ENCODE data around the gene DYSF.

The DYSF gene

DNA sequence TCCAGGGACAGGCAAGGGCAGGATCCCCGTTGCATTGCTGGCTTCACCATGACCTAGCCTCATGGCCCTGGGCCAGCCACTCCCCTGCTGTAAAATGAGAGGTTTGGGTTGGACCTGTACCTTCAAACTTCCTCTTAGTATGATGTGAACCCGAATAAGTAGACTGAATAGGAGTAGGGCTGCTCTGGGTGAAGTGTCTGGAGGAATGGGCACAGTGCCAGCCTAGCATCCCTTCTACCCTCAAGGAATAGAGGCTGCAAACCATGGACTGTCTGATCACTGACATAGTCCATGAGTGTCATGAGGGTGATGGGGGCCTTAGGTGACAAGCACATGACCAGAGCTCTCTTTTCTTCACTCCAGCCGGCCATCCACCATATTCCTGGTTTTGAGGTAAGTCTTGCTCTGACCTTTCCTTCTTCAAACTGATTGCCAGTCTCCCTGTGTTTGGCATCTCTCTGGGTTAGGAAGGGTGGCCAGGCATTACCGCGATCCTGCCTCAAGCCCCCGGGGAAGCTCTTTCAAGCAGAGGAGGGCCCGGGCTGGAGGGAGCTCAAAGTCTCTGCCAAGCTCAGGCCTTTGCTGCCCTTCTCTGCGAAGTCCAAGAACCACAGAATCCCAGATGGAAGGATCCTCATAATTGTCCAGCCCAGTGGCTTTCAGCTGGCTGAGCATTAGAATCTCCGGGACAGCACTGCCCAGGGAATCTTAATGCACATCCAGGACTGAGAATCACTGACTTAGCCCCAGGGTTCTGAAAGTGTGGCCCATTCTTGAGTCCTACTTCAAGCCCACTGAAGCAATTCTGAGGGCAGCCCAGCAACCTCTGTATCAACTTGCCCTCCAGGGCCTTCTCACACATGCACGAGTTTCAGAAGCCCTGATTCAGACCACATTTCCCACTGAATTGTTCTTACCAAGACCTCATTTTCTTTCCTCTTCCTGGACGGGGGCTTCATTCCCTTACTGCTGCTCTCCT lies 148.1 kb downstream of the DYSF start:
- DNase-seq (ENCODE audit: low spot score): no peak
- in situ Hi-C loops (cut with MboI; ENCODE audit: low pct_unique_long_range_greater_than_20kb, low sequenced_read_pairs, unreplicated experiment): no loop called here
- TF ChIP-seq, protein P1, sequence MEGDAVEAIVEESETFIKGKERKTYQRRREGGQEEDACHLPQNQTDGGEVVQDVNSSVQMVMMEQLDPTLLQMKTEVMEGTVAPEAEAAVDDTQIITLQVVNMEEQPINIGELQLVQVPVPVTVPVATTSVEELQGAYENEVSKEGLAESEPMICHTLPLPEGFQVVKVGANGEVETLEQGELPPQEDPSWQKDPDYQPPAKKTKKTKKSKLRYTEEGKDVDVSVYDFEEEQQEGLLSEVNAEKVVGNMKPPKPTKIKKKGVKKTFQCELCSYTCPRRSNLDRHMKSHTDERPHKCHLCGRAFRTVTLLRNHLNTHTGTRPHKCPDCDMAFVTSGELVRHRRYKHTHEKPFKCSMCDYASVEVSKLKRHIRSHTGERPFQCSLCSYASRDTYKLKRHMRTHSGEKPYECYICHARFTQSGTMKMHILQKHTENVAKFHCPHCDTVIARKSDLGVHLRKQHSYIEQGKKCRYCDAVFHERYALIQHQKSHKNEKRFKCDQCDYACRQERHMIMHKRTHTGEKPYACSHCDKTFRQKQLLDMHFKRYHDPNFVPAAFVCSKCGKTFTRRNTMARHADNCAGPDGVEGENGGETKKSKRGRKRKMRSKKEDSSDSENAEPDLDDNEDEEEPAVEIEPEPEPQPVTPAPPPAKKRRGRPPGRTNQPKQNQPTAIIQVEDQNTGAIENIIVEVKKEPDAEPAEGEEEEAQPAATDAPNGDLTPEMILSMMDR (IDR thresholded peaks at IDR 0.05; ENCODE audit: extremely low read depth, insufficient read depth, missing control alignments): no peak

DNA sequence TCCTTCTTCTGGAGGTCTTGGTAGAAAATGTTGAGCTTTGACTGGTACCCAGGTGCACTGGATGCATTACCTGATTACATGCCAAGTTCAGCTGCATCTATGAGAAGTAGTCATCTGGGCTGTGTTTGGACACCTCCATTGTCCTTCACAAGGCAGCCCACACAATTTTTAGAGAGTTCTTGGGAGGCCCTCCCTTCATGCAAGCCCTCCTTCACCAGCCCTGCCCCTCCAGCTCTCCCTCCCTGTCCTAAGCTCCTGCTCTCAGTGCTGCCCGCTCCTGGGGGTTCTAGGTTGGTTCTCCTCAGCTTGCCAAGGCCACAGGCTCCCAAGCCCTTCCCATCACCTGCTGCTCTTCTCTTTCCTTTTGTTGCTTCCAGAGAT lies 148.7 kb downstream of the DYSF start:
- in situ Hi-C loops (cut with MboI; ENCODE audit: low pct_unique_long_range_greater_than_20kb, low sequenced_read_pairs, unreplicated experiment): no loop called here
- no peak for DNase-seq (ENCODE audit: low spot score)
- TF ChIP-seq, protein P1 (IDR thresholded peaks at IDR 0.05; ENCODE audit: extremely low read depth, insufficient read depth, missing control alignments): no peak

DNA sequence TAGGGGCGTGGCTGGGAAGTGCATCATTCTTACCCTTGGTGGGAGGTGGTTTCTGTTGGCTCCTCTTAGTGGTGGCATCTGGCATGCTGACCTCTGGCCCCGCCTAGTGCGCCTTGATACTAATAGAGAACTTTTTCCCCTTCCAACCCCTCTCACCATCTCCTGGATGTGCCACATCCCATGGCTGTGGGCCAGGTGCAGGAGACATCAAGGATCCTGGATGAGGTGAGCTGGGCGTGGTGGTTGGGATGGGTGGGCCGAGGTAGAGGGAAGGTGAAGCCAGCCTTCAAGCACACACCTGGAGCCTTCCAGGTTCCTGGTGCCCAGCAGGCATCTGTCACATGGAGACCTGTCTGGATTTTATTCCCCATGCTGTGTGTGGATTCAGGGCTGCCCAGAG lies 149.2 kb downstream of the DYSF start:
- TF ChIP-seq, protein P1 (IDR thresholded peaks at IDR 0.05; ENCODE audit: extremely low read depth, insufficient read depth, missing control alignments): no peak
- in situ Hi-C loops (cut with MboI; ENCODE audit: low pct_unique_long_range_greater_than_20kb, low sequenced_read_pairs, unreplicated experiment): no loop called here
- DNase-seq (ENCODE audit: low spot score): no peak

DNA sequence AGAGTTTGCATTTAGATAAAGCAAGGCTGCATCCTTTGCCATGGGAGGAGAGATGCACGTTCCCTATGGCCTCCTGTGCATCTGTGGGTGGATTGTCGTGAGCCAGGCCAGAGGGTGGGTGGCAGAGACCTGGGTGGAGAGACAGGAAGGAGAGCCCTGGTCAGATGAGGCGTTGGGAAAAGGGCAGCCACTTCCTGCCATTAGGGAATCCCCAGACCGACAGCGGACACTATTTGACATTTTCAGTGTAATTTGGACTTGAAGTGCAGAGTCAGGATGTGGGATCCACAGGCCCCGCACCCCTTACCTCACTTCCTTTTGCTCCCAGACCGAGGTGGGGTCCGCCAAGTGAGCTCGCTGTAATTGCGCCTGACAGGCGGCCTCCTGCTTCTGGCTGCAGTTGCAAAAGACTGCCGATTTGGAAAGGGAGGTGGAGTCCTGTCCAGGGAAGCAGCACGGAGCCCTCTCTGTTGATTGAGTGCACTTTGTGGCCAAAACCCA lies 150.0 kb downstream of the DYSF start:
- TF ChIP-seq, protein P1 (IDR thresholded peaks at IDR 0.05; ENCODE audit: extremely low read depth, insufficient read depth, missing control alignments): no peak

DNA sequence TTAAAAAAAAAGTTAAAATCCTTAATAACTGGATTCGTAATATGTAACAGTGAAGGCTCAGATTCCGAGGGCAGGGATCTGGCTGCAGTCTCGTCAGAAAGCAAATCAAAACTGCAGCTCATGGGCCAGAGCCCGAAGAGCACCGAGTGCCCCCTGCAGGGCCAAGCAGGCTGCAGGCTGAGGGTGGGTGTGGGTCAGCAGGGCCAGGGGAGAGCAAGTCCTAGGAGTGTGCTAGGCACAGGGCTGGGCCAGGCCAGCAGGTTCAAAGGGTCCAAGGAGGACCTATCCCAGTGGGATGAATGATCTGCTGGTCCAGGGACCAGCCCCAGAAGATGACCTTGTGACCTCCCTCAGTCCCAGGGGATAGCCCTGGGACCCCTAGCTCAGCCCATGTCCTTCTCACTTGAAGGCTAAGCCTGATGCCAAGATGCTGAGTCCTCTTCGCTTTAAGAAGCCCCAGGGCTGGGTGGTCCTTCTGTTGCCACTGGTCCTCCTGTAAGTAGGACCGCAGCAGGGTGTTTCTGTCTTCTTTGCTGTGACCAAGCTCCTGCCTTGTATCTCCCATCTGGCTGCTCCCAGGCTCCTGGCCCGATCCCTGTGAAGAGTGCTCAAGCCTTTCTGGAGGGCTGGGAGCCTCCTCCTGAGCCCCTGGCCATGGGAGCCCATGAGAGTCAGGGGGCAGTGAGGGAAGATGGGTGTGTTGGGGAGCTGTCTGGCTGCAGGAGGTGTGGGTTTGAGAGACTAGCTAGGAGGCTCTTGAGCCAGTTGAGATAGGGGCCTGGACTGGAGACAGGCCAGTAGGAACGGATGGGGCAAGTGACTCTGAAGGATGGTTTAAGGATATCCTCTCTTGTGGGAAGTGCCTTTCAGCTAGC lies 150.7 kb downstream of the DYSF start:
- TF ChIP-seq, protein P1 (IDR thresholded peaks at IDR 0.05; ENCODE audit: extremely low read depth, insufficient read depth, missing control alignments): no peak
- in situ Hi-C loops (cut with MboI; ENCODE audit: low pct_unique_long_range_greater_than_20kb, low sequenced_read_pairs, unreplicated experiment): no loop called here

More for the DNA sequence above, 150.0 kb downstream of the DYSF start:
- in situ Hi-C loops (cut with MboI; ENCODE audit: low pct_unique_long_range_greater_than_20kb, low sequenced_read_pairs, unreplicated experiment): no loop called here
- DNase-seq (ENCODE audit: low spot score): no peak

DNA sequence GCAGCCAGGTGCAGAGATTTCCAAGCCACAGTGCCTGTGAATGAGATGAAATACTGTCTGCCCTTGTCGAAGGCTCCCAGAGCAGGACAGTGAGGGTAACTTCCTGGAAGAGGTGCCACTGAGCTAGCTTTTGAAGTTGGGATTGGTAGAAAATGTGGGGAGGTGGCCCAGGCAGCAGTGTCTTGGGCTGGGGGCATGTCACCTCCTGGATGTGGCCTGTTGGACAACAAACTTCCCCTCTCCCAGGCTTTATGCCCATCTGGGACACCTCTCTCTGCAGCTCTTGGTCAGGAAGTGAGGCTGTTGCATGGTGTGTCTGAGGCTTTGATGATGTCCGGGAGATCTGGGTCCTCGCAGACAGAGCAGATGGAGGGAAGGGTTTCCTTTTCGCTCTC lies 151.4 kb downstream of the DYSF start:
- no peak for DNase-seq (ENCODE audit: low spot score)
- in situ Hi-C loops (cut with MboI; ENCODE audit: low pct_unique_long_range_greater_than_20kb, low sequenced_read_pairs, unreplicated experiment): no loop called here
- TF ChIP-seq, protein P1 (IDR thresholded peaks at IDR 0.05; ENCODE audit: extremely low read depth, insufficient read depth, missing control alignments): no peak

More for the DNA sequence above, 150.7 kb downstream of the DYSF start:
- no peak for DNase-seq (ENCODE audit: low spot score)

Data from GM13977 (cell line).